HCT116 (cell line): ENCODE results near the gene GPR176. TPM values are rescaled to one million over a fixed set of nuclear protein-coding genes. Genes with fewer than 3 reads are reported as not detected.

Experiments
- ATAC-seq: fragments of 200-7000 bp; cut with Tn5 transposase; 2 replicates; pipeline ENCODE4 v1.9.1; 2020; ENCODE audit warnings: mild to moderate bottlenecking, moderate library complexity
- BruUV-seq: library from RNA; stranded (reverse); fragments of 400-500 nt; replicated peaks from 2 replicates; lab custom pipeline; 2021; lab: Mats Ljungman, UMichigan
- CTCF ChIA-PET: fragments of 300-600 bp; sonication (Branson Sonifier 250); formaldehyde crosslinking; loops from one replicate; lab custom pipeline; 2021; ENCODE audit warnings: antibody characterized with exemption; lab: Charles Lee
- POLR2A ChIA-PET: fragments of 300-600, 350-600 bp; sonication (Branson Sonifier 250); formaldehyde crosslinking; loops from one replicate; lab custom pipeline; 2021; ENCODE audit warnings: antibody characterized with exemption; lab: Charles Lee
- RAD21 ChIA-PET, 2 experiments: fragments of 300-600 bp; sonication (Branson Sonifier 250); formaldehyde crosslinking; loops; one replicate each; lab custom pipeline; 2023; ENCODE audit warnings: low total read pairs in 2 of 2; ENCODE audit not compliant: uncharacterized antibody in 2 of 2, unreplicated experiment in 2 of 2, low non-redundant PET in 1 of 2; lab: Charles Lee
- DNase-seq: peaks from one replicate; pipeline ENCODE4 v3.0.0-alpha.2; 2010; ENCODE audit warnings: low read depth, low spot score
- H2AFZ ChIP-seq: fragments of 200-600 bp; shearing (Covaris generic), sonication (generic); 2 replicates; pipeline ENCODE4 v1.6.1; 2017; ENCODE audit warnings: low read depth, mixed run types, mixed read lengths, antibody characterized with exemption, low read length; ENCODE audit not compliant: poor library complexity, severe bottlenecking
- H3K27ac ChIP-seq: 2 replicates; pipeline ENCODE4 v1.5.1; 2012; ENCODE audit warnings: low read depth, low read length
- H3K27me3 ChIP-seq: fragments of 200-600 bp; sonication (generic); 2 replicates; pipeline ENCODE4 v1.6.1; 2016; ENCODE audit warnings: mixed run types, low read length, mixed read lengths; ENCODE audit not compliant: insufficient read depth
- H3K36me3 ChIP-seq, 2 experiments: fragments of 200-500 bp in 1 of 2; fragments of 200-600 bp in 1 of 2; sonication (Bioruptor generic) in 1 of 2; sonication (generic) in 1 of 2; 2 replicates each; pipeline versions ENCODE4 v1.5.1 to v1.6.1; 2014 to 2016; ENCODE audit warnings: low read length in 2 of 2, inconsistent platforms in 1 of 2, mixed read lengths in 1 of 2, mixed run types in 1 of 2; ENCODE audit not compliant: insufficient read depth in 2 of 2, control insufficient read depth in 1 of 2
- H3K4me1 ChIP-seq, 2 experiments: fragments of 200-600 bp in 1 of 2; sonication (generic) in 1 of 2; 2 replicates each; pipeline versions ENCODE4 v1.5.1 to v1.6.1; 2012 to 2017; ENCODE audit warnings: low read length in 2 of 2, inconsistent platforms in 1 of 2, mild to moderate bottlenecking in 1 of 2, mixed read lengths in 1 of 2, mixed run types in 1 of 2, moderate library complexity in 1 of 2; ENCODE audit not compliant: insufficient read depth in 2 of 2, control insufficient read depth in 1 of 2
- H3K4me2 ChIP-seq: fragments of 200-600 bp; sonication (generic); 2 replicates; pipeline ENCODE4 v1.6.1; 2017; ENCODE audit warnings: mixed run types, low read length, mixed read lengths
- H3K4me3 ChIP-seq, 2 experiments: fragments of 200-600 bp in 1 of 2; sonication (generic) in 1 of 2; replicated peaks in 1 of 2; 2 replicates each; pipeline ENCODE4 v1.5.1; 2011 to 2016; ENCODE audit warnings: low read length in 2 of 2, control low read depth in 1 of 2, low read depth in 1 of 2, mild to moderate bottlenecking in 1 of 2, mixed read lengths in 1 of 2, mixed run types in 1 of 2
- H3K79me2 ChIP-seq: fragments of 200-600 bp; sonication (generic); 2 replicates; pipeline ENCODE4 v1.6.1; 2017; ENCODE audit warnings: mild to moderate bottlenecking, mixed run types, low read length, moderate library complexity, mixed read lengths; ENCODE audit not compliant: insufficient read depth
- H3K9ac ChIP-seq: fragments of 200-600 bp; sonication (generic); 2 replicates; pipeline ENCODE4 v1.6.1; 2016; ENCODE audit warnings: low read length, mixed read lengths
- H3K9me2 ChIP-seq: fragments of 200-600 bp; sonication (generic), shearing (Covaris generic); 2 replicates; pipeline ENCODE4 v1.6.1; 2017; ENCODE audit warnings: mixed run types, mild to moderate bottlenecking, moderate library complexity; ENCODE audit not compliant: insufficient read depth
- H3K9me3 ChIP-seq, 2 experiments: fragments of 200-500 bp in 1 of 2; fragments of 200-600 bp in 1 of 2; sonication (Bioruptor generic) in 1 of 2; sonication (generic) in 1 of 2; 2 replicates each; pipeline ENCODE4 v1.6.1; 2014 to 2017; ENCODE audit warnings: low read length in 2 of 2, mixed read lengths in 2 of 2, inconsistent platforms in 1 of 2, low read depth in 1 of 2, mild to moderate bottlenecking in 1 of 2, mixed run types in 1 of 2, moderate library complexity in 1 of 2; ENCODE audit not compliant: control insufficient read depth in 1 of 2, insufficient read depth in 1 of 2
- H4K20me1 ChIP-seq: fragments of 200-600 bp; sonication (generic), shearing (Covaris generic); 2 replicates; pipeline ENCODE4 v1.6.1; 2017; ENCODE audit warnings: mixed run types, mild to moderate bottlenecking, moderate library complexity; ENCODE audit not compliant: insufficient read depth
- CBX3 ChIP-seq: IDR thresholded peaks from 2 replicates; pipeline ENCODE4 v1.6.1; 2012; ENCODE audit warnings: low read depth
- CEBPB ChIP-seq: IDR thresholded peaks from 2 replicates; pipeline ENCODE4 v1.6.1; 2012; ENCODE audit warnings: low read depth
- EGR1 ChIP-seq: IDR thresholded peaks from 2 replicates; pipeline ENCODE4 v1.6.1; 2012; ENCODE audit warnings: low read depth
- EZH2 ChIP-seq: fragments of 200-600 bp; sonication (generic); IDR thresholded peaks from 2 replicates; pipeline ENCODE4 v1.6.1; 2017; ENCODE audit warnings: antibody characterized with exemption, mixed run types
- EZH2phosphoT487 ChIP-seq: fragments of 200-600 bp; IDR thresholded peaks from 2 replicates; pipeline ENCODE4 v1.6.1; 2018; ENCODE audit warnings: antibody characterized with exemption, borderline replicate concordance
- MAX ChIP-seq: IDR thresholded peaks from 2 replicates; pipeline ENCODE4 v1.6.1; 2012
- POLR2AphosphoS5 ChIP-seq: IDR thresholded peaks from 2 replicates; pipeline ENCODE4 v1.6.1; 2011; ENCODE audit warnings: mild to moderate bottlenecking, low read depth, low read length, moderate library complexity
- RAD21 ChIP-seq: IDR thresholded peaks from 2 replicates; pipeline ENCODE4 v1.6.1; 2012; ENCODE audit warnings: low read depth, mild to moderate bottlenecking
- REST ChIP-seq: IDR thresholded peaks from 2 replicates; pipeline ENCODE4 v1.6.1; 2012; ENCODE audit warnings: low read depth
- SIN3A ChIP-seq: IDR thresholded peaks from 2 replicates; pipeline ENCODE4 v1.6.1; 2012; ENCODE audit warnings: low read depth
- SP1 ChIP-seq: IDR thresholded peaks from 2 replicates; pipeline ENCODE4 v1.6.1; 2012; ENCODE audit warnings: low read depth
- SRF ChIP-seq: IDR thresholded peaks from 2 replicates; pipeline ENCODE4 v1.6.1; 2012; ENCODE audit warnings: low read depth
- TCF7L2 ChIP-seq: IDR thresholded peaks from 2 replicates; pipeline ENCODE4 v1.7.0; 2011; ENCODE audit warnings: borderline replicate concordance, inconsistent platforms; ENCODE audit not compliant: insufficient read depth, insufficient read length; ENCODE audit errors: extremely low read depth
- YY1 ChIP-seq: IDR thresholded peaks from 2 replicates; pipeline ENCODE4 v1.6.1; 2011; ENCODE audit warnings: low read length, low read depth, moderate library complexity, mild to moderate bottlenecking; ENCODE audit not compliant: insufficient replicate concordance; ENCODE audit errors: extremely low read depth
- ZBTB33 ChIP-seq: IDR thresholded peaks from 2 replicates; pipeline ENCODE4 v1.6.1; 2011; ENCODE audit warnings: mild to moderate bottlenecking, low read length, moderate library complexity; ENCODE audit not compliant: insufficient replicate concordance; ENCODE audit errors: extremely low read depth
- ZFX ChIP-seq: fragments of 450-650 bp; IDR thresholded peaks from 2 replicates; pipeline ENCODE4 v1.6.1; 2017
- intact Hi-C: fragments of 100-400 bp; cut with micrococcal nuclease; formaldehyde crosslinking; loops from 2 replicates; pipeline ENCODE4 v1.10.0; 2022
- total RNA-seq: library from RNA; stranded (reverse); gene quantifications from one replicate; pipeline ENCODE4 v1.2.1, GENCODE V29; 2021; ENCODE audit not compliant: unreplicated experiment

GPR176 gene
- total RNA-seq, 1 experiment from 2014 or later = 1.7 TPM

GRCh38 chr15:39870537-39870936 lies 49.5 kb downstream of the GPR176 start (continued):
- TF ChIP-seq REST (no peak), CBX3 (no peak)
- TF ChIP-seq, all 23 proteins: peak for 0

DNA sequence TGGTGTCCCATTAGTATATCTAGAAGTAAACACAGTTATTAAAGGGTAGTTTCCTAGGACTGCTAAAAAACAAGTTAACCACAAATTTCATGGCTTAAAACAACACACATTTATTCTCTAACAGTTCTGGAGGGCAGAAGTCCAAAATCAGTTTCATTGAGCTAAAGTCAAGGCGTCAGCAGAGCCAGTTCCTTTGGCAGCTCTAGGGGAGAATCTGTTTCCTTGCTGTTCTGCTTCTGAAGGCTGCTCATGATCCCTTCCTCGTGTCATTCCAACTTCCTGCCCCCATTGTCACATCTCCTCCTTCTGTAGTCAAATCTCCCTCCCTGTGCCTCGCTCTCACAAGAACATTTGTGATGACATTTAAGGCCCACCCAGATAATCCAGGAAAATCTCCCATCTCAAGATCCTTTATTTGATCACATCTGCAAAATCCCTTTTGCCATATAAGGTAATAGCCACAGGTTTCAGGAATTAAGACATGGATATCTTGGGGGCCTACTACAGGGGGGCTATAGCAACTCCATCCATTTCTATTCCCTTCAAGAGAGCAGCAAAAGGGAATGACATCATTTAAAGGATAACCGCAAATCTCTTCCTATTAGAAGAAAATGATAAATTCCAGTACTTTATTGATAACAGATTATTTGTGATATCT lies 50.1 kb downstream of the GPR176 start:
- Histone ChIP-seq H3K4me3 (no peak overlapping the region), H3K4me2 (no peak overlapping the region), H3K9me2 (no peaks in the 10 kb centered on the region), H3K27ac (no peak overlapping the region), H3K9me3 (no peaks in the 10 kb centered on the region), H4K20me1 (no peaks in the 10 kb centered on the region), H3K36me3 (no peaks in the 10 kb centered on the region), H3K79me2 (no peaks in the 10 kb centered on the region), H3K9ac (no peak overlapping the region), H3K4me1 (no peaks in the 10 kb centered on the region), H3K27me3 (no peaks in the 10 kb centered on the region), H2AFZ (no peak overlapping the region)
- ChIA-PET POLR2A (no interaction called here), CTCF (no interaction called here), RAD21 (no interaction called here)
- intact Hi-C loops = no loop called here
- TF ChIP-seq EZH2phosphoT487 = no peak
- no peak for TF ChIP-seq CEBPB
- TF ChIP-seq SP1 = no peak
- TF ChIP-seq SIN3A = no peak
- TF ChIP-seq POLR2AphosphoS5 = no peak
- no peak for TF ChIP-seq ZFX
- no peak for TF ChIP-seq ZBTB33
- no peak for TF ChIP-seq EGR1
- TF ChIP-seq TCF7L2 = no peak
- no peak for TF ChIP-seq MAX
- TF ChIP-seq RAD21 = no peak
- no peak for TF ChIP-seq YY1
- TF ChIP-seq SRF = no peak
- no peak for TF ChIP-seq EZH2
- DNase-seq (no peak), ATAC-seq (no peak)
- no TSS peak for BruUV-seq
